Breast epithelium (tissue), 4 donors: ENCODE measurements around the gene ZNRD2. TPM values are rescaled to one million over a fixed set of nuclear protein-coding genes. Genes with fewer than 3 reads are reported as not detected.
A peak's percentile ranks its signal among the peaks of the same experiment; 100 is the strongest.

Experiments
- DNase-seq, 2 donors: peaks; one replicate each; pipeline ENCODE4 v3.0.0-alpha.2; 2019; ENCODE audit warnings: low spot score in 2 of 2
- H3K27ac ChIP-seq, 2 donors: fragments of 200-600 bp; sonication (generic) in 1 of 2; one replicate each; pipeline ENCODE4 v1.5.1; 2016 to 2019; ENCODE audit warnings: mild to moderate bottlenecking in 1 of 2
- H3K27me3 ChIP-seq, 2 donors: fragments of 200-600 bp; sonication (generic) in 1 of 2; one replicate each; pipeline versions ENCODE4 v1.5.1 to v1.6.0; 2017 to 2019; ENCODE audit warnings: control low read depth in 1 of 2, mild to moderate bottlenecking in 1 of 2
- H3K36me3 ChIP-seq: fragments of 200-600 bp; one replicate; pipeline ENCODE4 v1.5.1; 2019
- H3K4me1 ChIP-seq, 2 donors: fragments of 200-600 bp; sonication (generic); one replicate each; pipeline ENCODE4 v1.5.1; 2016 to 2019; ENCODE audit warnings: control low read depth in 1 of 2
- H3K4me3 ChIP-seq, 3 donors: fragments of 200-600 bp; sonication (generic); 1 replicate in 2 of 3; 2 replicates in 1 of 3; pipeline ENCODE4 v1.5.1; 2016 to 2019; ENCODE audit warnings: mild to moderate bottlenecking in 3 of 3, moderate library complexity in 2 of 3
- H3K9me3 ChIP-seq, 2 donors: fragments of 200-600 bp; sonication (generic) in 1 of 2; one replicate each; pipeline ENCODE4 v1.5.1; 2016 to 2019; ENCODE audit warnings: control low read depth in 1 of 2
- CTCF ChIP-seq, 3 donors: fragments of 450-650 bp; IDR thresholded peaks; one replicate each; pipeline ENCODE4 v1.5.1; 2016 to 2017; ENCODE audit warnings: antibody characterized with exemption in 3 of 3, mild to moderate bottlenecking in 3 of 3, moderate library complexity in 3 of 3
- POLR2A ChIP-seq: fragments of 450-650 bp; IDR thresholded peaks from one replicate; pipeline ENCODE4 v1.6.1; 2016; ENCODE audit warnings: antibody characterized with exemption, mild to moderate bottlenecking, moderate library complexity
- POLR2AphosphoS5 ChIP-seq, 3 donors: sonication (generic); formaldehyde crosslinking; IDR thresholded peaks; one replicate each; pipeline ENCODE4 v1.6.1; 2017; ENCODE audit warnings: antibody characterized with exemption in 3 of 3
- intact Hi-C: fragments of 100-400 bp; cut with DNase I; formaldehyde crosslinking; loops from one replicate; pipeline ENCODE4 v1.15.1; 2023; ENCODE audit warnings: low total_unique reads
- total RNA-seq, 3 donors: library from RNA; depleted of rRNA; stranded (reverse); fragments of >200 nt; gene quantifications; one replicate each; pipeline ENCODE4 v1.1.0, GENCODE V29; 2016

The ZNRD2 gene
- total RNA-seq, 3 donors from 2014 or later, result 48.9 to 60.0 (median 59.4) TPM

DNA sequence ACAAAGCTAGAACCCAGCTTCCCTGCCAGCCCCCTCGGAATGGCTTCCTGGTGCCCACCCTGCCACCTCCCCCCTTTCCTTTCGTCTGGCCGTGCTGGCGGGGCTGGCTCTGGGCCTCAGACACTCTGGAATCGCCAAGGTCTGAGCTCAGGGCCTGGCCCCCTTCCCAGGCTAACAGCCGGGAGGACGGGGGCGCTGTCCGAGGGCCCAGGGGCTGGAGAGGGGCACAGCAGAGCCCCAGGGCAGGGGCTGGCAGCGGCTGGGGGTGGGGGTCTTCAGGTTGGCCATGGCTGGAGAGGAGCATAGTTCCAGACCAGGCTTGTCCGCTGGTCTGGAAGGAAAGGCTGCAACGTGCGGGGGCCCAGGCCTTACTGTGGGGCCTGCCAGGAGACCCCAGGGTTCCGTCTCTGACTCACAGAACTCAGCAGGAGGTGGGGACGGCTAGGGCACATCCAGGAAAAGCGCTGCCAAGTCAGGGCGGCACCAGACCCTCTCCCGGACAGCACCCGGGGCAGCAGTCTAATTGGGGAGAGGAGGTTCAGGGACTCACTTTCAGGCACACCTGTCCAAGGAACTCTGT lies 11.3 kb upstream of the ZNRD2 start:
- H3K4me1 ChIP-seq, result peaks cover 29 to 38% of the 10 kb centered on the region in 2 donors
- H3K4me3 ChIP-seq, result peak overlapping the region; percentile 62 to 75 (median 71)
- H3K27ac ChIP-seq, result peak overlapping the region; percentile 99
- intact Hi-C loops, result no loop called here
- no peaks in the 10 kb centered on the region for H3K27me3 ChIP-seq
- H3K36me3 ChIP-seq, result no peaks in the 10 kb centered on the region
- TF ChIP-seq POLR2A (no peak), POLR2AphosphoS5 (IDR thresholded peaks at IDR 0.05) (peak; percentile 9 to 48 (median 44))
- H3K9me3 ChIP-seq, result no peaks in the 10 kb centered on the region
- DNase-seq, result no peak

DNA sequence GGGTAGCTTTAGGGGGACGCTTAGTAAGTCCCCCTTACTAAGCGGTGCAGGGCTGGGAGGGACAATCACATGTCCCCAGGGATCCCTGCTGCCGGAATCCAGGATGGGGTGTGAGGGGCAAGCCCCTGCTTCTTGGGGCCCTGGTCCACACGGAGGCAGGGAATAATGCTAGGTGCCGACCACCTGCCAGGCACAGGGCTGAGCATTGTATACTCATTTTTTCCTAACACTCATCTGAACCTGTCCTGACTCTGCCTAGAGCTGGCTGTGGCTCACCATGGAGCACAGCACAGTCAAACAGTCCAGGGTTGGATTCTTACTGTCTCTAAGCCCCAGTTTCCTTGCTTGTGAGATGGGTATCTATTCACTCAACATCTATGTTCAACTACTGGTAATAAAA lies 10.7 kb upstream of the ZNRD2 start:
- Histone ChIP-seq H3K4me1 (peaks cover 29 to 38% of the 10 kb centered on the region in 2 donors), H3K4me3 (no peak overlapping the region), H3K9me3 (no peaks in the 10 kb centered on the region), H3K27me3 (no peaks in the 10 kb centered on the region), H3K27ac (peak overlapping the region; percentile 99), H3K36me3 (no peaks in the 10 kb centered on the region)
- TF ChIP-seq POLR2A, result no peak
- TF ChIP-seq POLR2AphosphoS5 (IDR thresholded peaks at IDR 0.05), result no peak
- TF ChIP-seq CTCF (IDR thresholded peaks at IDR 0.05), result no peak
- intact Hi-C loops, result no loop called here
- no peak for DNase-seq

GRCh38 chr11:65559951-65560537 lies 10.2 kb upstream of the ZNRD2 start:
- DNase-seq, result peak in 1 of 2 donors; percentile 74
- TF ChIP-seq POLR2A, result no peak
- TF ChIP-seq POLR2AphosphoS5 (IDR thresholded peaks at IDR 0.05), result no peak
- TF ChIP-seq CTCF (IDR thresholded peaks at IDR 0.05), result no peak
- H3K9me3 ChIP-seq, result no peaks in the 10 kb centered on the region
- H3K36me3 ChIP-seq, result no peaks in the 10 kb centered on the region
- H3K4me3 ChIP-seq, result no peak overlapping the region
- no peaks in the 10 kb centered on the region for H3K27me3 ChIP-seq
- peaks cover 25 to 36% of the 10 kb centered on the region in 2 donors for H3K4me1 ChIP-seq
- intact Hi-C loops, result no loop called here
- H3K27ac ChIP-seq, result peak overlapping the region; percentile 99

DNA sequence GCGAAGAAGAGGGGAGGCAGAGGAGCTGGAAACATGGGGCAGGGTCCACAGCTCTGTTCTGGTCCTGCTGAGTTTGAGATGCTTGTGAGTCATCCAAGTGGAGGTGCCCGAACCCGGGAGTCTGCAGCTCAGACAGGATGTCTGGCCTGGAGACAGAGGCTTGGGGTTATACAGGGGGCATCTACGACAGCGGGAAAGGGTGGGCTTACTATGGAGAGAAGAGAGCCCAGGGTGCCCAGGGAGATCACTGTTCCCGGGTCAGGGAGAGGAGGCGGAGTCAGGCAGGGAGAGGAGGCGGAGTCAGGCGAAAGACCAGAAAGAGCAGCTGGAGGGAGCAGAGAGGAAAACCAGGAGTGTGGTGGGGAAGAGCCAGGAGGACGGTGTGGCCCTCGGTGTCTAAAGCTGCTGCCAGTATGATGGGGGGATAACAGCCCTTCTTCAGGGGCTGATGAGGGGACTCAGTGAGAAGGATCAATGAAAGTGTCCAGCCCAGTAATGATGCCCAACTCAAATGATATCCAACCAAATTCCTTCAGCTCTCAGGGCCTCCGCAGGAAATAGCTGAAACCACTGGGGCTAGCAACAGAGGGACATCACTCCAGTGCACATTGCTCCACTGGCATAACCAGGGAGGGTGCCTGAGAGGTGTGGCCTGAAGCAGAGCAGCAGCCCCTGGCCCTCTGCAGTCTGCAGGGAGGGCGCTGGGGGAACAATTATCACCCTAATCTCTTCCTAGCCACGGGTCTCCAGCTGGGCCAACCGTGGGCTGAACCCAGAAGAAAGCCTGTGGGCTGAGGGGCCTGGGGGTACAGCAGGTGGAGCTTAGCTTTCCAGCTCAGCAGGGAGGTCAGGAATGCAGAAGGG lies 9.5 kb upstream of the ZNRD2 start:
- no peaks in the 10 kb centered on the region for H3K27me3 ChIP-seq
- H3K4me3 ChIP-seq, result no peak overlapping the region
- H3K9me3 ChIP-seq, result no peaks in the 10 kb centered on the region
- H3K36me3 ChIP-seq, result no peaks in the 10 kb centered on the region
- DNase-seq, result no peak
- TF ChIP-seq CTCF (IDR thresholded peaks at IDR 0.05), result no peak
- no peak for TF ChIP-seq POLR2AphosphoS5 (IDR thresholded peaks at IDR 0.05)
- TF ChIP-seq POLR2A, result no peak
- intact Hi-C loops, result no loop called here
- H3K4me1 ChIP-seq, result peaks cover 19 to 28% of the 10 kb centered on the region in 2 donors
- peak overlapping the region; percentile 99 for H3K27ac ChIP-seq

GRCh38 chr11:65562020-65562419 lies 8.3 kb upstream of the ZNRD2 start:
- no peak overlapping the region for H3K4me3 ChIP-seq
- intact Hi-C loops, result no loop called here

More at GRCh38 chr11:65562020-65562419, 8.3 kb upstream of the ZNRD2 start:
- H3K4me1 ChIP-seq, result peaks cover 9 to 20% of the 10 kb centered on the region in 2 donors
- no peak overlapping the region for H3K27ac ChIP-seq
- TF ChIP-seq CTCF (IDR thresholded peaks at IDR 0.05), result no peak
- TF ChIP-seq POLR2AphosphoS5 (IDR thresholded peaks at IDR 0.05), result no peak
- no peak for TF ChIP-seq POLR2A
- H3K36me3 ChIP-seq, result no peaks in the 10 kb centered on the region
- DNase-seq, result no peak
- no peaks in the 10 kb centered on the region for H3K27me3 ChIP-seq
- H3K9me3 ChIP-seq, result no peaks in the 10 kb centered on the region
